A549 (cell line): ENCODE measurements around the gene TPSG1. TPM values are rescaled to one million over a fixed set of nuclear protein-coding genes. Genes with fewer than 3 reads are reported as not detected.
A peak's percentile ranks its signal among the peaks of the same experiment; 100 is the strongest.

Source experiments
- ATAC-seq, 2 experiments: fragments of 200-7000 bp in 1 of 2; fragments of >200 bp in 1 of 2; cut with Nextera tagmentation in 1 of 2; cut with Tn5 transposase in 1 of 2; 3 replicates each; pipeline versions ENCODE4 v1.8.0 to v1.9.1; 2018 to 2020; ENCODE audit warnings: mild to moderate bottlenecking in 1 of 2, moderate library complexity in 1 of 2
- CTCF ChIA-PET: fragments of 300-600 bp; sonication (Branson Sonifier 250); formaldehyde crosslinking; extraction: SDS; loops from one replicate; lab custom pipeline; 2021; ENCODE audit warnings: antibody characterized with exemption, inconsistent platforms; lab: Yijun Ruan, JAX
- POLR2A ChIA-PET: fragments of 350-600 bp; formaldehyde crosslinking; extraction: SDS; loops from one replicate; lab custom pipeline; 2021; ENCODE audit warnings: antibody characterized with exemption, inconsistent platforms; lab: Yijun Ruan, JAX
- DNase-seq, 2 experiments: peaks; one replicate each; pipeline versions ENCODE4 v3.0.0 to v3.0.0-alpha.2; 2011 to 2016; ENCODE audit warnings: low read depth in 1 of 2, low spot score in 1 of 2
- FAIRE-seq: peaks from 2 replicates; lab custom pipeline; 2011; peaks lifted over from hg19 to GRCh38; lab: Jason Lieb, UNC
- H3K27ac ChIP-seq, 2 experiments: fragments of >200 bp; sonication (Bioruptor Twin); formaldehyde crosslinking; 3 replicates each; pipeline ENCODE4 v1.5.1; 2016 to 2017
- H3K4me1 ChIP-seq: fragments of >200 bp; sonication (Bioruptor Twin); formaldehyde crosslinking; 3 replicates; pipeline ENCODE4 v1.6.1; 2016
- H3K4me2 ChIP-seq: fragments of >200 bp; sonication (Bioruptor Twin); formaldehyde crosslinking; 3 replicates; pipeline ENCODE4 v1.6.1; 2016
- H3K4me3 ChIP-seq: fragments of >200 bp; sonication (Bioruptor Twin); formaldehyde crosslinking; 3 replicates; pipeline ENCODE4 v1.5.1; 2016
- H3K9me3 ChIP-seq: fragments of >200 bp; sonication (Bioruptor Twin); formaldehyde crosslinking; 3 replicates; pipeline ENCODE4 v1.6.1; 2016
- CHD4 ChIP-seq: fragments of 200-600 bp; sonication (generic); IDR thresholded peaks from 2 replicates; pipeline ENCODE4 v1.6.1; 2016; ENCODE audit warnings: antibody characterized with exemption, mild to moderate bottlenecking, borderline replicate concordance
- CTCF ChIP-seq: fragments of >200 bp; sonication (Bioruptor Twin); formaldehyde crosslinking; IDR thresholded peaks from 3 replicates; pipeline ENCODE4 v1.5.1; 2016
- EHF ChIP-seq: fragments of 250-450 bp; sonication (Bioruptor Pico); IDR thresholded peaks from 2 replicates; pipeline ENCODE4 v1.5.0; 2020; ENCODE audit warnings: mild to moderate bottlenecking
- EHMT2 ChIP-seq: fragments of 200-600 bp; sonication (generic); IDR thresholded peaks from 2 replicates; pipeline ENCODE4 v1.6.1; 2016; ENCODE audit warnings: antibody characterized with exemption, low read depth, mild to moderate bottlenecking, moderate library complexity
- FOSB ChIP-seq: fragments of 250-450 bp; sonication (Bioruptor Pico); IDR thresholded peaks from 2 replicates; pipeline ENCODE4 v1.5.0; 2020; ENCODE audit warnings: mild to moderate bottlenecking, moderate library complexity
- FOSL2 ChIP-seq, 2 experiments: fragments of 450-650 bp in 1 of 2; fragments of >200 bp in 1 of 2; sonication (Bioruptor Twin) in 1 of 2; formaldehyde crosslinking; IDR thresholded peaks; 2 replicates each; pipeline versions ENCODE4 v1.5.0 to v1.6.1; 2016 to 2020; ENCODE audit warnings: mild to moderate bottlenecking in 1 of 2, moderate library complexity in 1 of 2
- GATA3 ChIP-seq: IDR thresholded peaks from 2 replicates; pipeline ENCODE4 v1.6.1; 2012; ENCODE audit warnings: borderline replicate concordance
- HES2 ChIP-seq: fragments of >200 bp; sonication (Bioruptor Twin); formaldehyde crosslinking; IDR thresholded peaks from 2 replicates; pipeline ENCODE4 v1.6.1; 2016
- MAFK ChIP-seq: fragments of 450-650 bp; IDR thresholded peaks from 2 replicates; pipeline ENCODE4 v1.6.1; 2014; ENCODE audit not compliant: partially characterized antibody
- MYC ChIP-seq: IDR thresholded peaks from 2 replicates; pipeline ENCODE4 v1.6.1; 2012; ENCODE audit warnings: mild to moderate bottlenecking, inconsistent platforms, low read length, improper control_type of control experiment, borderline replicate concordance
- RAD21 ChIP-seq, 2 experiments: fragments of >200 bp in 1 of 2; sonication (Bioruptor Twin) in 1 of 2; formaldehyde crosslinking in 1 of 2; IDR thresholded peaks in 1 of 2; conservative IDR thresholded peaks in 1 of 2; 2 replicates in 1 of 2; 3 replicates in 1 of 2; pipeline ENCODE4 v1.6.1; 2012 to 2018; ENCODE audit warnings: inconsistent platforms in 1 of 2
- SMC3 ChIP-seq: fragments of >200 bp; sonication (Bioruptor Twin); formaldehyde crosslinking; IDR thresholded peaks from 3 replicates; pipeline ENCODE4 v1.6.1; 2018; ENCODE audit warnings: inconsistent platforms
- WGBS: methylation state at CpG from one replicate; pipeline ENCODE4 v1.1.6; 2017; ENCODE audit errors: missing lambda C conversion rate; 5-methylcytosine and 5-hydroxymethylcytosine counted together
- polyA plus RNA-seq, 4 experiments: library from polyadenylated mRNA; depleted of rRNA in 3 of 4; stranded (reverse); fragments of >200 nt; fragmentation: RNase III in 1 of 4; extraction: RNeasy Plus Mini Kit Qiagen cat#74134 plus additional on column Dnase treatment in 1 of 4; gene quantifications; 2 replicates in 3 of 4; 3 replicates in 1 of 4; pipeline ENCODE4 v1.2.3, GENCODE V29; 2011 to 2017
- TF ChIP-seq, protein P1 (sequence below): fragments of 200-600 bp; sonication (generic); IDR thresholded peaks from 2 replicates; pipeline ENCODE4 v1.6.1; 2016; ENCODE audit warnings: antibody characterized with exemption, mild to moderate bottlenecking, moderate library complexity
- TF ChIP-seq, protein P2 (sequence below): fragments of 250-450 bp; sonication (Bioruptor Pico); IDR thresholded peaks from 2 replicates; pipeline ENCODE4 v1.5.0; 2021; ENCODE audit warnings: mild to moderate bottlenecking, moderate library complexity, borderline replicate concordance
- TF ChIP-seq, protein P3 (sequence below): fragments of 150-350 bp; IDR thresholded peaks from 2 replicates; pipeline ENCODE4 v1.6.1; 2014; ENCODE audit warnings: low read depth, mild to moderate bottlenecking, low read length

TPSG1 gene
- polyA plus RNA-seq, 2 of the 4 experiments (the other 2 are of a cell fraction), result not detected

DNA sequence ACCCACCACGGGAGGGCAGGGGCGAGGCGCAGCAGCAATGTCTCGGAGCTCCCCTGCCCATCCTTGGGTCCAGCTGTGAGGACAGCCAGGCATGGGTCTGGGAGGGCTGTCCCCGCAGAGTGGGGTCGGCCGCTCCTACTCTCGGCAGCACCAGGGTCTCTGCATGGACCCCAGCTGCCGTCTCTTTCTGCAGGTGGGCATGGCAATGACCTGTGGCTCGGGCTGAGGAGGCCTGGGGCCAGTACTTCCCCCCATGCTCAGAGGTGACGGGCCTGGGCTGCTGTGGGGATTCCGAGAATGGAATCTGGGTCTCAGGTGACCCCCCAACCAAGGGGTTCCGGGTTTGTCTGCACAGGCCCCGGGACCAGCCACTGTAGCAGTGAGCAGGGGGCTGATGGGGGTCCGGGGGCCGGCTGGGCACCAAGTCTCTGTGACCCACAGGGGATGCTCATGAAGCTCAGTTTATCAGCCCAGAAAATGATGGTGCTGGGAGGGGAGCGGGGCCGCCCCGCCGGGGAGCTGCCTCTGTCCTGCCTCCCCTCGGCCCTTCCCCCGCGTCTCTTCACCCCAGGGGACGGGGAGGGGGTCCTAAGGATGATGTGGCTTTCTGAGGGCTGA, 48.7 kb downstream of the TPSG1 start:
- POLR2A ChIA-PET, result no interaction called here
- ATAC-seq (no peak), DNase-seq (no peak), FAIRE-seq (no peak)
- peaks cover 52% of the 10 kb centered on the region for H3K4me1 ChIP-seq
- H3K27ac ChIP-seq, result peak overlapping the region in 1 of 2 experiments; percentile 92; a peak in 1 of 6 replicates
- no peak overlapping the region for H3K4me2 ChIP-seq
- CTCF ChIA-PET, result interaction anchor here (1.3 to 1.7 kb wide), 5 partner anchors 14 to 69 kb away, joined by 3 to 16 read pairs (median 3); no protein-coding TSS in a partner anchor
- no peaks in the 10 kb centered on the region for H3K9me3 ChIP-seq
- 88% methylated on average over 13 of the region's 24 CpGs for WGBS
- no peak overlapping the region for H3K4me3 ChIP-seq
- no peak for TF ChIP-seq MAFK
- no peak for TF ChIP-seq GATA3
- TF ChIP-seq, protein P1, sequence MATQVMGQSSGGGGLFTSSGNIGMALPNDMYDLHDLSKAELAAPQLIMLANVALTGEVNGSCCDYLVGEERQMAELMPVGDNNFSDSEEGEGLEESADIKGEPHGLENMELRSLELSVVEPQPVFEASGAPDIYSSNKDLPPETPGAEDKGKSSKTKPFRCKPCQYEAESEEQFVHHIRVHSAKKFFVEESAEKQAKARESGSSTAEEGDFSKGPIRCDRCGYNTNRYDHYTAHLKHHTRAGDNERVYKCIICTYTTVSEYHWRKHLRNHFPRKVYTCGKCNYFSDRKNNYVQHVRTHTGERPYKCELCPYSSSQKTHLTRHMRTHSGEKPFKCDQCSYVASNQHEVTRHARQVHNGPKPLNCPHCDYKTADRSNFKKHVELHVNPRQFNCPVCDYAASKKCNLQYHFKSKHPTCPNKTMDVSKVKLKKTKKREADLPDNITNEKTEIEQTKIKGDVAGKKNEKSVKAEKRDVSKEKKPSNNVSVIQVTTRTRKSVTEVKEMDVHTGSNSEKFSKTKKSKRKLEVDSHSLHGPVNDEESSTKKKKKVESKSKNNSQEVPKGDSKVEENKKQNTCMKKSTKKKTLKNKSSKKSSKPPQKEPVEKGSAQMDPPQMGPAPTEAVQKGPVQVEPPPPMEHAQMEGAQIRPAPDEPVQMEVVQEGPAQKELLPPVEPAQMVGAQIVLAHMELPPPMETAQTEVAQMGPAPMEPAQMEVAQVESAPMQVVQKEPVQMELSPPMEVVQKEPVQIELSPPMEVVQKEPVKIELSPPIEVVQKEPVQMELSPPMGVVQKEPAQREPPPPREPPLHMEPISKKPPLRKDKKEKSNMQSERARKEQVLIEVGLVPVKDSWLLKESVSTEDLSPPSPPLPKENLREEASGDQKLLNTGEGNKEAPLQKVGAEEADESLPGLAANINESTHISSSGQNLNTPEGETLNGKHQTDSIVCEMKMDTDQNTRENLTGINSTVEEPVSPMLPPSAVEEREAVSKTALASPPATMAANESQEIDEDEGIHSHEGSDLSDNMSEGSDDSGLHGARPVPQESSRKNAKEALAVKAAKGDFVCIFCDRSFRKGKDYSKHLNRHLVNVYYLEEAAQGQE, result no peak
- no peak for TF ChIP-seq EHMT2
- TF ChIP-seq RAD21 (conservative IDR thresholded peaks at IDR 0.05 in 1 of 2, IDR thresholded peaks at IDR 0.05 in 1 of 2), result no peak
- TF ChIP-seq HES2, result no peak
- no peak for TF ChIP-seq FOSB (CRISPR knock-in tag)
- no peak for TF ChIP-seq CTCF
- TF ChIP-seq, protein P2, sequence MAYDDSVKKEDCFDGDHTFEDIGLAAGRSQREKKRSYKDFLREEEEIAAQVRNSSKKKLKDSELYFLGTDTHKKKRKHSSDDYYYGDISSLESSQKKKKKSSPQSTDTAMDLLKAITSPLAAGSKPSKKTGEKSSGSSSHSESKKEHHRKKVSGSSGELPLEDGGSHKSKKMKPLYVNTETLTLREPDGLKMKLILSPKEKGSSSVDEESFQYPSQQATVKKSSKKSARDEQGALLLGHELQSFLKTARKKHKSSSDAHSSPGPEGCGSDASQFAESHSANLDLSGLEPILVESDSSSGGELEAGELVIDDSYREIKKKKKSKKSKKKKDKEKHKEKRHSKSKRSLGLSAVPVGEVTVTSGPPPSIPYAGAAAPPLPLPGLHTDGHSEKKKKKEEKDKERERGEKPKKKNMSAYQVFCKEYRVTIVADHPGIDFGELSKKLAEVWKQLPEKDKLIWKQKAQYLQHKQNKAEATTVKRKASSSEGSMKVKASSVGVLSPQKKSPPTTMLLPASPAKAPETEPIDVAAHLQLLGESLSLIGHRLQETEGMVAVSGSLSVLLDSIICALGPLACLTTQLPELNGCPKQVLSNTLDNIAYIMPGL (CRISPR knock-in tag), result no peak
- TF ChIP-seq CHD4, result no peak
- no peak for TF ChIP-seq MYC
- no peak for TF ChIP-seq EHF
- TF ChIP-seq SMC3, result no peak
- TF ChIP-seq, protein P3, sequence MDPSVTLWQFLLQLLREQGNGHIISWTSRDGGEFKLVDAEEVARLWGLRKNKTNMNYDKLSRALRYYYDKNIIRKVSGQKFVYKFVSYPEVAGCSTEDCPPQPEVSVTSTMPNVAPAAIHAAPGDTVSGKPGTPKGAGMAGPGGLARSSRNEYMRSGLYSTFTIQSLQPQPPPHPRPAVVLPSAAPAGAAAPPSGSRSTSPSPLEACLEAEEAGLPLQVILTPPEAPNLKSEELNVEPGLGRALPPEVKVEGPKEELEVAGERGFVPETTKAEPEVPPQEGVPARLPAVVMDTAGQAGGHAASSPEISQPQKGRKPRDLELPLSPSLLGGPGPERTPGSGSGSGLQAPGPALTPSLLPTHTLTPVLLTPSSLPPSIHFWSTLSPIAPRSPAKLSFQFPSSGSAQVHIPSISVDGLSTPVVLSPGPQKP, result no peak
- TF ChIP-seq FOSL2 (IDR thresholded peaks at IDR 0.05), result no peak
- no peak for TF ChIP-seq FOSL2 (CRISPR knock-in tag; IDR thresholded peaks at IDR 0.05)
